ENCODE data around the gene LGI4.
"Not testable (repeated sequence)": the region's sequence is repeated elsewhere in the genome, so short reads cannot be mapped to it uniquely, and the experiment has no call there.

Gene LGI4

GRCh38 chr19:35105411-35106290 lies 29.2 kb downstream of the LGI4 start:
- no peak for DNase-seq

- no peak for DNase-seq
Measured at GRCh38 chr19:35105047-35105410, 29.8 kb downstream of the LGI4 start.

GRCh38 chr19:35104361-35104760 lies 30.5 kb downstream of the LGI4 start:
- no peak for DNase-seq

GRCh38 chr19:35103614-35104013 lies 31.2 kb downstream of the LGI4 start:
- DNase-seq = not testable (repeated sequence)

GRCh38 chr19:35101949-35102348 lies 32.9 kb downstream of the LGI4 start:
- not testable (repeated sequence) for DNase-seq

- DNase-seq = no peak
Measured at GRCh38 chr19:35100588-35101533, 34.0 kb downstream of the LGI4 start.

- DNase-seq = no peak
Measured at GRCh38 chr19:35099897-35100275, 35.0 kb downstream of the LGI4 start.

GRCh38 chr19:35099155-35099896 lies 35.5 kb downstream of the LGI4 start:
- DNase-seq = no peak

- DNase-seq = no peak
Measured at GRCh38 chr19:35098413-35099049, 36.3 kb downstream of the LGI4 start.

- DNase-seq = no peak
Measured at GRCh38 chr19:35095667-35096368, 39.0 kb downstream of the LGI4 start.

- no peak for DNase-seq
Measured at GRCh38 chr19:35094656-35095055, 40.2 kb downstream of the LGI4 start.

- no peak for DNase-seq
Measured at GRCh38 chr19:35093941-35094647, 40.8 kb downstream of the LGI4 start.

- DNase-seq = no peak
Measured at GRCh38 chr19:35093430-35093829, 41.4 kb downstream of the LGI4 start.

GRCh38 chr19:35090506-35091214 lies 44.2 kb downstream of the LGI4 start:
- DNase-seq = peak; percentile 28

- DNase-seq = no peak
Measured at GRCh38 chr19:35090160-35090505, 44.7 kb downstream of the LGI4 start.

- no peak for DNase-seq
Measured at GRCh38 chr19:35089554-35089953, 45.3 kb downstream of the LGI4 start.

GRCh38 chr19:35088131-35088913 lies 46.5 kb downstream of the LGI4 start:
- DNase-seq = no peak

GRCh38 chr19:35087393-35087792 lies 47.5 kb downstream of the LGI4 start:
- no peak for DNase-seq

GRCh38 chr19:35086455-35086854 lies 48.4 kb downstream of the LGI4 start:
- no peak for DNase-seq

- DNase-seq = no peak
Measured at GRCh38 chr19:35085947-35086346, 48.9 kb downstream of the LGI4 start.

All from central memory CD4-positive, alpha-beta T cell (primary cell).